Type B pancreatic cell (in vitro differentiated cells): Measurements from ENCODE around the gene ADAM10. TPM values are rescaled to one million over a fixed set of nuclear protein-coding genes. Genes with fewer than 3 reads are reported as not detected.

Source experiments
- DNase-seq: peaks from one replicate; pipeline ENCODE4 v3.0.0; 2021; ENCODE audit warnings: mixed read lengths; ENCODE audit not compliant: unreplicated experiment; ENCODE audit errors: extremely low spot score
- H3K27ac Mint-ChIP-seq: 2 replicates; pipeline ENCODE4 v1.8.0; 2021; ENCODE audit warnings: mild to moderate bottlenecking, mixed read lengths
- H3K27me3 Mint-ChIP-seq: 2 replicates; pipeline ENCODE4 v1.8.0; 2021; ENCODE audit warnings: mixed read lengths
- H3K36me3 Mint-ChIP-seq: 2 replicates; pipeline ENCODE4 v1.8.0; 2021; ENCODE audit warnings: mixed read lengths
- H3K4me1 Mint-ChIP-seq: one replicate; pipeline ENCODE4 v1.8.0; 2021; ENCODE audit warnings: mixed read lengths; ENCODE audit not compliant: unreplicated experiment
- H3K4me3 Mint-ChIP-seq: 2 replicates; pipeline ENCODE4 v1.8.0; 2021; ENCODE audit warnings: mild to moderate bottlenecking, mixed read lengths
- H3K9me3 Mint-ChIP-seq: 2 replicates; pipeline ENCODE4 v1.8.0; 2021; ENCODE audit warnings: mixed read lengths
- total RNA-seq: library from RNA; stranded (reverse); gene quantifications from 2 replicates; pipeline ENCODE4 v1.2.1, GENCODE V29; 2021; ENCODE audit warnings: low replicate concordance
- TF ChIP-seq, protein P1 (sequence below): fragments of 200-600 bp; sonication (generic); conservative IDR thresholded peaks from 2 replicates; pipeline ENCODE4 v1.5.0; 2021; ENCODE audit warnings: antibody characterized with exemption, mild to moderate bottlenecking

The ADAM10 gene
- total RNA-seq, 1 donor from 2014 or later = 228 TPM

DNA sequence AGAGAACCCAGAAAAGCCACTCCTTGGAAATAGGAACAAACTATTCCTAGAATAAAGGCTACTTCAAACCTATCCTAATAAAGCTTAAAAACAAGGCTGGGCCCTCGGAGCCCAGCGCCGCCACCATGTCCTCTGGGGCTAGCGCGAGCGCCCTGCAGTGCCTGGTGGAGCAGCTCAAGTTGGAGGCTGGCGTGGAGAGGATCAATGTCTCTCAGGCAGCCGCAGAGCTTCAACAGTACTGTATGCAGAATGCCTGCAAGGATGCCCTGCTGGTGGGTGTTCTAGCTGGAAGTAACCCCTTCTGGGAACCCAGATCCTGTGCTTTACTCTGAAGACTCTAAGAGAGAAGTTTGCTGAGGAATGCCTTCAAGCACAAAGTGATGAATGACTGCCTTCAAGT, 63.2 kb downstream of the ADAM10 start:
- Mint-ChIP-seq H3K4me3 (no peak overlapping the region), H3K36me3 (peaks cover 25% of the 10 kb centered on the region), H3K4me1 (peaks cover 23% of the 10 kb centered on the region), H3K9me3 (peaks cover 4% of the 10 kb centered on the region), H3K27me3 (no peaks in the 10 kb centered on the region), H3K27ac (no peak overlapping the region)
- TF ChIP-seq, protein P1, sequence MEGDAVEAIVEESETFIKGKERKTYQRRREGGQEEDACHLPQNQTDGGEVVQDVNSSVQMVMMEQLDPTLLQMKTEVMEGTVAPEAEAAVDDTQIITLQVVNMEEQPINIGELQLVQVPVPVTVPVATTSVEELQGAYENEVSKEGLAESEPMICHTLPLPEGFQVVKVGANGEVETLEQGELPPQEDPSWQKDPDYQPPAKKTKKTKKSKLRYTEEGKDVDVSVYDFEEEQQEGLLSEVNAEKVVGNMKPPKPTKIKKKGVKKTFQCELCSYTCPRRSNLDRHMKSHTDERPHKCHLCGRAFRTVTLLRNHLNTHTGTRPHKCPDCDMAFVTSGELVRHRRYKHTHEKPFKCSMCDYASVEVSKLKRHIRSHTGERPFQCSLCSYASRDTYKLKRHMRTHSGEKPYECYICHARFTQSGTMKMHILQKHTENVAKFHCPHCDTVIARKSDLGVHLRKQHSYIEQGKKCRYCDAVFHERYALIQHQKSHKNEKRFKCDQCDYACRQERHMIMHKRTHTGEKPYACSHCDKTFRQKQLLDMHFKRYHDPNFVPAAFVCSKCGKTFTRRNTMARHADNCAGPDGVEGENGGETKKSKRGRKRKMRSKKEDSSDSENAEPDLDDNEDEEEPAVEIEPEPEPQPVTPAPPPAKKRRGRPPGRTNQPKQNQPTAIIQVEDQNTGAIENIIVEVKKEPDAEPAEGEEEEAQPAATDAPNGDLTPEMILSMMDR = no peak
- DNase-seq = no peak

DNA sequence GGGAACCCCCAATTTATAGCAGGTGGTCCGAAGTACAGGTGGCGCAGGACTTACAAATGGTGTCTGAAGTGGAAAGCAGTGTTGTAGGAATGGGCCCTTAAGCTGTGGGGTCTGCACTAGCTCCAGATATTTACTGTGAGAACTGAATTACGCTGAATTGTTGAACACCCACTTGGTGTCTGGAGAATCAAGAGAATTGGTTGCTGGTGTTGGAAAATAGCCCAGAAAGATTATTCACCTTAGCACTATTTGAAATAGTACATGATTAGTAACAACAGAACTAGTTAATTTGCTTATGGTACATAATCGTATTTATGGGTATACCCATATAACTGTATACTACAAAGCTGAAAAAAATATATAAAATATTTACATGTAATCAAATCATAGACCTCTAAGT, 64.8 kb downstream of the ADAM10 start:
- Mint-ChIP-seq H3K9me3 (peaks cover 4% of the 10 kb centered on the region), H3K27ac (peak overlapping the region; percentile 30), H3K27me3 (no peaks in the 10 kb centered on the region), H3K36me3 (peaks cover 19% of the 10 kb centered on the region), H3K4me1 (peaks cover 12% of the 10 kb centered on the region), H3K4me3 (no peak overlapping the region)
- no peak for DNase-seq
- TF ChIP-seq, protein P1 = no peak

DNA sequence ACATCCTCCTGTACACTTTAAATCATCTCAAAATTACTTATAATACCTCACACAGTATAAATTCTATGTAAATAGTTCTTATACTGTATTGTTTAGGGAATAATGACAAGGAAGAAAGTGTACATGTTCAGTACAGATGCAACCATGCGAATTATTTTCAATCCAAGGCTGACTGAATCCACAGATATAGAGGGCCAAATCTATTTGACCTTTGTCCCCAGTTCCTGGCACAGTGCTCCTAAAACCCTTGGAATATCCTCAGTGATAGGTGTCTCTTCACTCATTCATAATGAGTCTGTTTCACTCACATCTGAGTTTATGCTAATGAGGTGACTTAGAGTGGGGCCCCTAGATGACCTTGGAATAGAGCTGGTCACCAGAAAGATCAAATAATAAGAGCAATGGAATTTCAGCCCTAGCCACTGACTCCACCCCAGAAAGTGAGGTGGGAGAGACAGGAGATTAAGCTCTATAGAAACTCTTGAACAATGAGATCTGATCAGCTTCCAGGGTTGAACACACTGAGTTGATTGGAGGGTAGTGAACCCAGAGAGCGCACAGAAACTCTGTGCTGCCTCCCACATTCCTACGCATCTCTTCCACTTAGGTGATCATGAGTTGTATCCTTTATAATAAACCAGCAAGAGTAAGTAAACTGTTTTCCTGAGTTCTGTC, 65.3 kb downstream of the ADAM10 start:
- TF ChIP-seq, protein P1 = no peak
- peak overlapping the region; percentile 30 for H3K27ac Mint-ChIP-seq
- H3K27me3 Mint-ChIP-seq = no peaks in the 10 kb centered on the region
- no peak for DNase-seq
- H3K4me1 Mint-ChIP-seq = peaks cover 11% of the 10 kb centered on the region
- H3K36me3 Mint-ChIP-seq = peaks cover 18% of the 10 kb centered on the region
- H3K4me3 Mint-ChIP-seq = peak overlapping the region; percentile 8
- peaks cover 4% of the 10 kb centered on the region for H3K9me3 Mint-ChIP-seq

DNA sequence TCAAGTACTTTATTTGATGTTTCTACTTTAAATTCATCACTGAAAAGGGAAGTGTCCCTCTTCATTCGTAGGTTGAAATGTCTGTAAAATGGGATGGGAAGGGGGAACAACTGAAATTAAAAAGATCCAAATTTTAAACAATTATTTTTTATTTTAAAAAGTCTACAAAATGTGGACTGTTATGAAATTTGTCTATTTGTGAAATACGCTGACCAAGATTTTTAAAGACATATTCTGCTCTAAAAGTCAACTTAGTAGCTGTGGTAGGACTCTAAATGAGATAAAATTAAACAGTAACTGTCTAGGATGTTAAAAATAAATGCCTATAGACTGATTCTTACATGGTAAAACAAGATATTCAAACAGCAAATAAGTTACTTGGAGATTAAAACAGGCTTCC, 67.3 kb downstream of the ADAM10 start:
- no peaks in the 10 kb centered on the region for H3K27me3 Mint-ChIP-seq
- H3K4me1 Mint-ChIP-seq = peaks cover 8% of the 10 kb centered on the region
- H3K36me3 Mint-ChIP-seq = peaks cover 25% of the 10 kb centered on the region
- H3K27ac Mint-ChIP-seq = no peak overlapping the region
- DNase-seq = no peak
- H3K9me3 Mint-ChIP-seq = no peaks in the 10 kb centered on the region
- TF ChIP-seq, protein P1 = no peak
- no peak overlapping the region for H3K4me3 Mint-ChIP-seq

DNA sequence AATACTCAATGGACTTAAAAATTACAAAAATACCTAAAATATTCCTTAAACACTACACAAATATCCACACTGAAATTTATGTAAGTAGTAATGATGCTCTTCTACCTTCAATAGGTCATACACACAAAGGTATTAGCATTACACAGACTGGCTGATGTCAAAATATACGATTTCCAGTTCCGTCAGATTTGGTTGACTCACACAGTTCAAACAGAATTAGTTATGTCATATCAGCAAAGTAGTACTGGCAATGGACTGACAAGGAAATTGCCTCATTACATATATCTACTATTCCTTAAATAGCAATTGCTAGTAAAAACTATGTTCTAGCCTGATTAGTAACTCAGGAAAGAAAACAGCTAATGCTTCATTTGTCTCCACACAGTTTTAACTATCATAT, 70.8 kb downstream of the ADAM10 start:
- H3K27me3 Mint-ChIP-seq = no peaks in the 10 kb centered on the region
- DNase-seq = no peak

More for the DNA sequence above, 70.8 kb downstream of the ADAM10 start:
- Mint-ChIP-seq H3K36me3 (peaks cover 21% of the 10 kb centered on the region), H3K9me3 (no peaks in the 10 kb centered on the region), H3K27ac (peak overlapping the region; percentile 25), H3K4me1 (no peaks in the 10 kb centered on the region), H3K4me3 (no peak overlapping the region)
- TF ChIP-seq, protein P1 = no peak
